SK-N-MC (cell line): ENCODE measurements around the gene UHRF2.
A peak's percentile ranks its signal among the peaks of the same experiment; 100 is the strongest.

ENCODE experiments used
- DNase-seq: peaks from one replicate; pipeline ENCODE4 v3.0.0-alpha.2; 2011; ENCODE audit warnings: low read depth, low spot score
- H3K27ac ChIP-seq: fragments of 200-600 bp; sonication (generic); 2 replicates; pipeline ENCODE4 v1.5.1; 2016; ENCODE audit warnings: mixed run types
- H3K36me3 ChIP-seq: fragments of 200-600 bp; sonication (generic); 2 replicates; pipeline ENCODE4 v1.6.1; 2017; ENCODE audit warnings: antibody characterized with exemption, low read length, mixed read lengths; ENCODE audit not compliant: insufficient read depth
- H3K4me3 ChIP-seq: fragments of 200-600 bp; sonication (generic); 2 replicates; pipeline ENCODE4 v1.5.1; 2016
- H3K9ac ChIP-seq: fragments of 200-600 bp; sonication (generic); 2 replicates; pipeline ENCODE4 v1.8.0; 2017; ENCODE audit warnings: mixed run types, mixed read lengths; ENCODE audit not compliant: insufficient read length
- H3K9me3 ChIP-seq: fragments of 200-600 bp; sonication (generic); 2 replicates; pipeline ENCODE4 v1.6.1; 2017; ENCODE audit warnings: low read depth, mild to moderate bottlenecking, antibody characterized with exemption, low read length, moderate library complexity, mixed read lengths
- EZH2 ChIP-seq: fragments of 200-600 bp; sonication (generic); IDR thresholded peaks from one replicate; pipeline ENCODE4 v1.6.1; 2017; ENCODE audit warnings: antibody characterized with exemption
- FOXP2 ChIP-seq: optimal IDR thresholded peaks from 2 replicates; pipeline ENCODE3; 2011; ENCODE audit warnings: mild to moderate bottlenecking, moderate library complexity; ENCODE audit not compliant: insufficient read depth; ENCODE audit errors: extremely low read length, control extremely low read depth
- POLR2AphosphoS5 ChIP-seq: IDR thresholded peaks from 2 replicates; pipeline ENCODE4 v1.6.1; 2012; ENCODE audit warnings: mild to moderate bottlenecking, low read depth, low read length, borderline replicate concordance

The UHRF2 gene

DNA sequence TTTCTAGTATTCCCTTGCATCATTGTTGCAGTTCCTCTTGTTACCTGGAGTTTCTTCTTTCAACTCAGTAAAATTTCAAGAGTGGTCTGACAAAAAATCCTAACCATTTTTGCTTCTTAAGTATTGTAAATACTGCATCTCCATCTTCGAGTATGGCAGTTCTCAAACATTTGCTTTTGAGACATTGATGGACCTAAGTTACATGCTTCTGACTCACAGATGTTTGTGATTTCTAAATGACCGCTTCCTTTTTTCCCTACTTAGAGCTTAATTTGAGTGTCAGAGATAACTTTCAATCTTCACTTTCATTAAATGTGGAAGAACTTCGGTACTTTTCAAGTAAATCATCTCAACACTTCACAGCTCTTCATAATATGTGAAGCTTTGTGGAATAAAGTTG is 4.2 kb downstream of the UHRF2 start:
- H3K9ac ChIP-seq, result no peak overlapping the region
- no peaks in the 10 kb centered on the region for H3K9me3 ChIP-seq
- TF ChIP-seq EZH2 (no peak), FOXP2 (no peak), POLR2AphosphoS5 (no peak)
- peaks cover 40% of the 10 kb centered on the region for H3K36me3 ChIP-seq
- no peak for DNase-seq
- 0 out of 2 replicates have a peak overlapping the region, but pooled peaks have one; percentile 29 for H3K4me3 ChIP-seq
- H3K27ac ChIP-seq, result no peak overlapping the region

DNA sequence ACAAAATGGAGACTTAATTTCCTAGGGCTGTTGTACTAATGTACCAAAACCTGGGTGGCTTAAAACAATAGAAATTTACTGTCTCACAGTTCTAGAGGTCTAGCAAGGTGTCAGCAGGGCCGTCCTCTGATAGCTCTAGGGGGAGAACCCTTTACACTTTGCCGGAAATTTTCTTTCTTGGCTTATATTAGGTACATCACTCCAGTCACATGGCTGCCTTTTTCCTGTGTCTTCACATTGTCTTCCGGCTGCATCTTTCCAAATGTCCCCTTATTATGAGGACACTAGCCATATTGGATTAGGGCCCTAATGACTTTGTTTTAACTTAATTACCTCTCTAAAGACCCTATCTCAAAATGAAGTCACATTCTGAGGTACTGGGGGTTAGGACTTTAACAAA is 5.8 kb downstream of the UHRF2 start:
- DNase-seq, result no peak
- H3K9ac ChIP-seq, result no peak overlapping the region
- TF ChIP-seq FOXP2 (no peak), POLR2AphosphoS5 (no peak), EZH2 (no peak)
- 0 out of 2 replicates have a peak overlapping the region, but pooled peaks have one; percentile 20 for H3K4me3 ChIP-seq
- no peaks in the 10 kb centered on the region for H3K9me3 ChIP-seq
- peaks cover 51% of the 10 kb centered on the region for H3K36me3 ChIP-seq
- H3K27ac ChIP-seq, result no peak overlapping the region

GRCh38 chr9:6424940-6425339 is 11.9 kb downstream of the UHRF2 start:
- Histone ChIP-seq H3K9ac (no peak overlapping the region), H3K9me3 (no peaks in the 10 kb centered on the region), H3K36me3 (peaks cover 64% of the 10 kb centered on the region), H3K27ac (no peak overlapping the region), H3K4me3 (no peak overlapping the region)
- TF ChIP-seq POLR2AphosphoS5, result no peak
- no peak for TF ChIP-seq FOXP2
- DNase-seq, result no peak

DNA sequence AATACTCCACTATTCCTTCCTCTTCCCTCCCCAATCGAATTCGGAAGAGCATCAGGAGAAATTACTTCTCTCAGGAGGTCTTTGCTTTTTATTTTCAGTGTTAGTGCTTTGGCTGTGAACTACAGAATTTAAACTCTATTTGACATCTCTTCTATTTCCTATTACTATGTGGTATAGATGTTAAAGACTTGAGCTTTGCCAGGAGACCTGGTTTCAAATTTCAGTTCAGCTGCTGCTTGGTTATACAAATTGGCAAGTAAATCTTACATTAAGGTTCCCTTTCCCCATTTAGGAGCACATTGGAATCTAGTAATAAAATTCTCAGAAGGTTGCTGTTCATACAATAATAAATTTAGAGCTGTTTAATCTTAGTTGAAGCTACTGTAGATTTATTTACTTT is 13.1 kb downstream of the UHRF2 start:
- H3K27ac ChIP-seq, result no peak overlapping the region
- peaks cover 58% of the 10 kb centered on the region for H3K36me3 ChIP-seq
- TF ChIP-seq POLR2AphosphoS5 (no peak), FOXP2 (no peak), EZH2 (no peak)
- DNase-seq, result no peak
- H3K9me3 ChIP-seq, result no peaks in the 10 kb centered on the region
- no peak overlapping the region for H3K4me3 ChIP-seq
- H3K9ac ChIP-seq, result no peak overlapping the region

DNA sequence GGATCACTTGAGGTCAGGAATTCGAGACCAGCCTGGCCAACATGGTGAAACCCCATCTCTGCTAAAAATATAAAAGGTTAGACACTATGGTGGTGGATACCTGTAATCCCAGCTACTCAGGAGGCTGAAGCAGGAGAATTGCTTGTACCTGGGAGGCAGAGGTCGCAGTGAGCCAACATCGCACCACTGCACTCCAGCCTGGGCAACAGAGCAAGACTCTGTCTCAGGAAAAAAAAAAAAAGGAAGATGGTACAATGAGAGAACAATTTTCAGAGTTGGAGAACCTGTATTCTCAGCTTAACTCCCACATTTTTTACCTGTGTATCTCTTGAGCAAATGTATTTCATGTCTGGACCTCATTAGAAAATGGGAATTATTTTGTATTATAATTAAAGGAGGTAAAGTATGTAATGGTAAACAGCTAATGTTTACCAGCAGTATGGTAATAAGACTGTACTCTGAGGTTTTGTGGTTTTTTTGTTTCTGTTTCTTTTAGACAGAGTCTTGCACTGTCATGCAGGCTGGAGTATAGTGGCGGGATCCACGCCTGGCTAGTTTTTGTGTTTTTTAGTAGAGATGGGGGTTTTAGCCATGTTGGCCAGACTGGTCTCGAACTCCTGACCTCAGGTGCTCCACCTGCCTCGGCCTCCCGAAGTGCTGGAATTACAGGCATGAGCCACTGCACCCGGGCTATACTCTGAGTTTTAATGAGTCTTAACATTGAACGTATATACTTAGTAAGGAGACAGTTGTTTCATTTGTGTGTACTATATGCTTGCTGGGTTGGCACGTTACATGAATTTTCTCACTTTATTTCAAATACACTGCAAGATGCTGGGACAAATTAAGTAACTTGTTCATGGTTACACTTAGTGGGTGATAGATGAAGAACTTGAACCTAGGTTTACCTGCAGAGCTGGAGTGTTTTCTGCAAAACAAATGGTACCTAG is 16.2 kb downstream of the UHRF2 start:
- H3K4me3 ChIP-seq, result no peak overlapping the region
- no peak for DNase-seq
- no peak overlapping the region for H3K9ac ChIP-seq
- no peaks in the 10 kb centered on the region for H3K9me3 ChIP-seq
- no peak overlapping the region for H3K27ac ChIP-seq
- peaks cover 47% of the 10 kb centered on the region for H3K36me3 ChIP-seq
- no peak for TF ChIP-seq FOXP2

GRCh38 chr9:6431038-6431437 is 18.0 kb downstream of the UHRF2 start:
- H3K27ac ChIP-seq, result no peak overlapping the region
- no peak overlapping the region for H3K4me3 ChIP-seq
- H3K9ac ChIP-seq, result no peak overlapping the region
- peaks cover 47% of the 10 kb centered on the region for H3K36me3 ChIP-seq
- H3K9me3 ChIP-seq, result no peaks in the 10 kb centered on the region
- DNase-seq, result no peak
- TF ChIP-seq EZH2, result no peak
- TF ChIP-seq POLR2AphosphoS5, result no peak
- TF ChIP-seq FOXP2, result no peak

DNA sequence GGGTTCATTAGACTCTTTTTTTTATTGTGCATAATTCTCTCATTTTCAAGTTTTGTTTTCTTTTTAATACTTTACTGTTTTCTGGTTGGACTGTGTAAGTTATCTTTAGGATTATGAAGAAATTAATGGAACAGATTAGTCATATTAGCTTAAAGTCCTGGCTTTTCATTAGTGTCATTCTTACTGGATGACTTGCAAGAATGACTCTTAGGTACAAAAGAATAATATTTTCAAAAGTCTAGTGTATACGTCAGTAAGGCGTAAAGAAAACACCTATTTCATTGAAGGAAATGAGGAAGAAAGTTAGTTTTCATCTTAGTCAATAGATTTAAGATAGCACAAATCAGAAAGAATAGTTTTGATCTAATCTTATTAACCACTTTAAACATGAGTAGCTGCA is 20.4 kb downstream of the UHRF2 start:
- no peak for TF ChIP-seq EZH2
- no peak for TF ChIP-seq FOXP2
- no peak for TF ChIP-seq POLR2AphosphoS5
- Histone ChIP-seq H3K27ac (no peak overlapping the region), H3K9me3 (no peaks in the 10 kb centered on the region), H3K36me3 (peaks cover 59% of the 10 kb centered on the region), H3K4me3 (no peak overlapping the region), H3K9ac (no peak overlapping the region)
- DNase-seq, result no peak

DNA sequence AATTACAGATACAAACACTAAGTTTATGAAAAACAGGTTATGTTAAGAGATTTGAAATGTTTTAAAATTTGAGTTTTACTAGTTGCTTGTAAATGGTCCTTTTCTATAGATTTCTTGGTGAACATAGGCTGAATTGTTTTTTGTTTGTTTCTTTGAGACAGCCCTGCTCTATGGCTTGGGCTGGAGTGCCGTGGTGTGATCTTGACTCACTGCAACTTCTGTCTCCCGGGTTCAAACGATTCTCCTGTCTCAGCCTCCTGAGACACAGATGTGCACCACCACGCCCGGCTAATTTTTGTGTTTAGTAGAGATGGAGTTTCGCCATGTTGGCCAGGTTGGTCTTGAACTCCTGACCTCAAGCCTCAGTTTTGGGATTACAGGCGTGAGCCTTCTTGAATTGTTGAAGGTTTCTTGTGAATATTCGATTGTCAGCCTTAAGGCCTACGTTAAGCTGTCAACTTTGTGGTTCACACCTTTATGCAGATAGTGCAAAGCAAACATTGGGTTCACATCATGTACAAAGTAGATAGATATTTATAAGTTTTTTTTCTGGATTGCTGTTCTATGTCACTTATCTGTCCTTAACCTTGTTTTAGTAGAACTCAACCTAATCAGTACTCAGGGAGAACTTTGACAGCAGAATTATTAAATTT is 26.2 kb downstream of the UHRF2 start:
- Histone ChIP-seq H3K27ac (no peak overlapping the region), H3K36me3 (peaks cover 52% of the 10 kb centered on the region), H3K4me3 (no peak overlapping the region), H3K9ac (no peak overlapping the region), H3K9me3 (no peaks in the 10 kb centered on the region)
- no peak for DNase-seq
- TF ChIP-seq FOXP2, result no peak
- TF ChIP-seq POLR2AphosphoS5, result no peak
- TF ChIP-seq EZH2, result no peak
